ENCODE results near the gene ETV1. TPM values are rescaled to one million over a fixed set of nuclear protein-coding genes. Genes with fewer than 3 reads are reported as not detected.

Gene ETV1
- total RNA-seq, 2 experiments from 2014 or later, result not detected

DNA sequence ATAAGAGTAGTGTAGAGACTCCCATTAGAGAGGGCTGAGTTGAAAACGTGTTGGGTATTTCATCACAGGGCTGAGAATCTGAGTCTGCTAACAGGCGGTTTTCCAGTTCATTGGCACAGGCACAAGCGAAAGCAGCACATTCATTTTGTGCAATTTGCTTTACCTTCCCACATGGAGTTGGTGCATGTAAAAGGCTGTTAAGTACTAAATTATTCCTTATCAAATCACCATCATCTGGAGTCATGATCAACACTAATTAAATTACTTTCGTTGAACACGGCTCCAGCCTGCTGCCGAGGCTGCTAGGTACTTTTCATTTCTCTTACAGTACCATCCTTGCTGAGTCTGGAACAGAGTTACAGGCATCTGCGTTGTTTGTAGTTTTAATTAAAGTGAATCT is 43.8 kb downstream of the ETV1 start:
- TF ChIP-seq, protein P1, sequence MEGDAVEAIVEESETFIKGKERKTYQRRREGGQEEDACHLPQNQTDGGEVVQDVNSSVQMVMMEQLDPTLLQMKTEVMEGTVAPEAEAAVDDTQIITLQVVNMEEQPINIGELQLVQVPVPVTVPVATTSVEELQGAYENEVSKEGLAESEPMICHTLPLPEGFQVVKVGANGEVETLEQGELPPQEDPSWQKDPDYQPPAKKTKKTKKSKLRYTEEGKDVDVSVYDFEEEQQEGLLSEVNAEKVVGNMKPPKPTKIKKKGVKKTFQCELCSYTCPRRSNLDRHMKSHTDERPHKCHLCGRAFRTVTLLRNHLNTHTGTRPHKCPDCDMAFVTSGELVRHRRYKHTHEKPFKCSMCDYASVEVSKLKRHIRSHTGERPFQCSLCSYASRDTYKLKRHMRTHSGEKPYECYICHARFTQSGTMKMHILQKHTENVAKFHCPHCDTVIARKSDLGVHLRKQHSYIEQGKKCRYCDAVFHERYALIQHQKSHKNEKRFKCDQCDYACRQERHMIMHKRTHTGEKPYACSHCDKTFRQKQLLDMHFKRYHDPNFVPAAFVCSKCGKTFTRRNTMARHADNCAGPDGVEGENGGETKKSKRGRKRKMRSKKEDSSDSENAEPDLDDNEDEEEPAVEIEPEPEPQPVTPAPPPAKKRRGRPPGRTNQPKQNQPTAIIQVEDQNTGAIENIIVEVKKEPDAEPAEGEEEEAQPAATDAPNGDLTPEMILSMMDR (IDR thresholded peaks at IDR 0.05), result no peak
- ATAC-seq (ENCODE audit: poor library complexity), result no peak
- Histone ChIP-seq H3K27me3 (ENCODE audit: control insufficient read depth in 1 of 2, insufficient read depth in 2 of 2, low read length in 2 of 2) (no peaks in the 10 kb centered on the region), H3K27ac (ENCODE audit: low read depth in 1 of 2, low read length in 2 of 2) (no peak overlapping the region), H3K36me3 (ENCODE audit: insufficient read depth, low read length) (no peaks in the 10 kb centered on the region), H3K4me3 (ENCODE audit: low read length) (no peak overlapping the region), H3K4me1 (ENCODE audit: insufficient read depth, low read length) (no peaks in the 10 kb centered on the region), H3K9me3 (ENCODE audit: control insufficient read depth in 1 of 2, insufficient read depth in 1 of 2, low read length in 2 of 2) (no peaks in the 10 kb centered on the region)
- Mint-ChIP-seq H3K4me1 (ENCODE audit: low read depth) (no peaks in the 10 kb centered on the region), H3K27ac (no peak overlapping the region), H3K9me3 (no peaks in the 10 kb centered on the region), H3K4me3 (no peak overlapping the region), H3K27me3 (no peaks in the 10 kb centered on the region), H3K36me3 (ENCODE audit: low read depth) (no peaks in the 10 kb centered on the region)
- intact Hi-C loops (cut with DNase I, micrococcal nuclease), result no loop called here
- DNase-seq, result no peak
- CTCF ChIA-PET, result no interaction called here
- POLR2A ChIA-PET, result no interaction called here

DNA sequence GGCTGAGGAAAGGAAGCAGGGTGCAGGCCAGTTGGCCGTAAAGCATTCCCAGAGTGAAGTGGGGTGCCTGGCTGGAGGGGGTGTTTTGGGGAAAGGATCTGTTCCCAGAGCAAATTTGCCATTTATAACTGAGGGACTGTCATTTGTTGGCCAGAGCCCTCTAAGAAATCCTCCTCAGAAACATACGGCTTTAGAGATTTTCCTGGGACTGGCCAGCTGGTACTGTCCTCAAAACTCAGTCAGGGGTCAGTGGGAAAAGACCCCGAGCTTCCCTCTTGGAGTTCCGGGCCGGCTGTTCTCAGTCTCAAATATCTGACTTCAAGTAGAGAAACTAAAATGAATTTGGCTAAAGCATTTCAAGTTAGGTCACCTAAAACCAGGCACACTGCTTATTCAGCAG is 55.9 kb downstream of the ETV1 start:
- CTCF ChIA-PET, result no interaction called here
- no peak overlapping the region for H3K4me3 Mint-ChIP-seq

DNA sequence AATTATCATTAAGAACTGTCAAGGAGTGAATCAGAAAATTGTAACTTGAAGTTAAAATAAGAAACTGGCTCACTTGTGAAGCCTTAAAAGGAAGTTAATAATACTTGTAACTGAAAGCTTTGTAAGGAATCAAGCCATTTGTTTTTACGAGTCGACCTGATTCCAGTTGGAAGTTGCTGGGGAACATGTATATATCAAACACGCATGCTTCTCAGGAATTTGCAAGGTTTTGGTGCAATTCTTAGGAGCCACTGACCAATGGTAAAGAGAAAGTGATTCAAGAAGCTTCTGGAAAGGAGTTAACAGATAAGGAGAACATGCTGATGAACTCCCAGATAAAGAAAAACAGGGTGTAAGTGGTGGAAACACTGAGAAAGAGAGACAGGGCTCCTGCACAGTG is 56.4 kb downstream of the ETV1 start:
- no peaks in the 10 kb centered on the region for H3K27me3 Mint-ChIP-seq
- Histone ChIP-seq H3K27me3 (ENCODE audit: control insufficient read depth in 1 of 2, insufficient read depth in 2 of 2, low read length in 2 of 2) (no peaks in the 10 kb centered on the region), H3K4me1 (ENCODE audit: insufficient read depth, low read length) (no peaks in the 10 kb centered on the region), H3K36me3 (ENCODE audit: insufficient read depth, low read length) (no peaks in the 10 kb centered on the region), H3K4me3 (ENCODE audit: low read length) (no peak overlapping the region), H3K27ac (ENCODE audit: low read depth in 1 of 2, low read length in 2 of 2) (no peak overlapping the region), H3K9me3 (ENCODE audit: control insufficient read depth in 1 of 2, insufficient read depth in 1 of 2, low read length in 2 of 2) (no peaks in the 10 kb centered on the region)
- no peaks in the 10 kb centered on the region for H3K9me3 Mint-ChIP-seq
- ChIA-PET POLR2A (no interaction called here), CTCF (no interaction called here)
- no peaks in the 10 kb centered on the region for H3K4me1 Mint-ChIP-seq (ENCODE audit: low read depth)
- H3K27ac Mint-ChIP-seq, result no peak overlapping the region
- no peak for ATAC-seq (ENCODE audit: poor library complexity)
- TF ChIP-seq, protein P1 (IDR thresholded peaks at IDR 0.05), result no peak
- H3K4me3 Mint-ChIP-seq, result no peak overlapping the region
- no peak for DNase-seq
- intact Hi-C loops (cut with DNase I, micrococcal nuclease), result no loop called here
- no peaks in the 10 kb centered on the region for H3K36me3 Mint-ChIP-seq (ENCODE audit: low read depth)

More for the DNA sequence above, 55.9 kb downstream of the ETV1 start:
- H3K4me3 ChIP-seq (ENCODE audit: low read length), result no peak overlapping the region
- Mint-ChIP-seq H3K9me3 (no peaks in the 10 kb centered on the region), H3K27me3 (no peaks in the 10 kb centered on the region), H3K27ac (no peak overlapping the region), H3K36me3 (ENCODE audit: low read depth) (no peaks in the 10 kb centered on the region), H3K4me1 (ENCODE audit: low read depth) (no peaks in the 10 kb centered on the region)
- H3K4me1 ChIP-seq (ENCODE audit: insufficient read depth, low read length), result no peaks in the 10 kb centered on the region
- TF ChIP-seq, protein P1 (IDR thresholded peaks at IDR 0.05), result no peak
- H3K9me3 ChIP-seq (ENCODE audit: control insufficient read depth in 1 of 2, insufficient read depth in 1 of 2, low read length in 2 of 2), result no peaks in the 10 kb centered on the region
- H3K27me3 ChIP-seq (ENCODE audit: control insufficient read depth in 1 of 2, insufficient read depth in 2 of 2, low read length in 2 of 2), result no peaks in the 10 kb centered on the region
- intact Hi-C loops (cut with DNase I, micrococcal nuclease), result no loop called here
- no peaks in the 10 kb centered on the region for H3K36me3 ChIP-seq (ENCODE audit: insufficient read depth, low read length)
- DNase-seq (no peak), ATAC-seq (ENCODE audit: poor library complexity) (no peak)
- POLR2A ChIA-PET, result no interaction called here
- H3K27ac ChIP-seq (ENCODE audit: low read depth in 1 of 2, low read length in 2 of 2), result no peak overlapping the region
